Measurements from ENCODE around the gene SCGB1C2.

- TF ChIP-seq CTCF (IDR thresholded peaks at IDR 0.05) (no peak), POLR2A (IDR thresholded peaks at IDR 0.05) (no peak)
Measured at GRCh38 chr17:149897-150584, 12.7 kb downstream of the SCGB1C2 start.
